HG03135 (cell line): ENCODE data around the gene TNNT3.

Experiments
- ATAC-seq: cut with Tn5 transposase; IDR thresholded peaks from one replicate; pipeline ENCODE4 v1.9.1; 2021; ENCODE audit warnings: mild to moderate bottlenecking, moderate library complexity; ENCODE audit not compliant: unreplicated experiment

TNNT3 gene

GRCh38 chr11:1982873-1983600, 63.5 kb downstream of the TNNT3 start:
- no peak for ATAC-seq

GRCh38 chr11:1983601-1983961, 64.1 kb downstream of the TNNT3 start:
- ATAC-seq = no peak

DNA sequence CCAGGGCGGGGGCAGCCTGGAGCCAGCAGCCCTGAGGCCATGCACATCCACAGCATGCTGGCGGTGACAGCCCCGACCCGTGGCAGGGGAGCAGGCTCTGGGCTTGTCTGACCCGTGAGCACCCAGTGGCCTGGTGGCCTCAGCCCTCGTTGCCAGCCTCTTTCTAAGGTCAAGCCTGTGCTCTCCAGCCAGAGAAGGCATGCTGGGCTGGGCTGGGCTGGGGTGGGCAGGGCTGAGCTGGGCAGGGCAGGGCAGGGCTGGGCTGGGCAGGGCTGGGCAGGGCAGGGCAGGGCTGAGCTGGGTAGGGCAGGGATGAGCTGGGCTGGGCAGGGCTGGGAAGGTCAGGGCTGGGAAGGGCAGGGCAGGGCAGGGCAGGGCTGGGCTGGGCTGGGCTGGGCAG, 67.5 kb downstream of the TNNT3 start:
- no peak for ATAC-seq

- ATAC-seq = no peak
Observed at GRCh38 chr11:1988174-1988573, 68.7 kb downstream of the TNNT3 start.
